A549 (cell line): ENCODE results near the gene FHIP2A. TPM values are rescaled to one million over a fixed set of nuclear protein-coding genes. Genes with fewer than 3 reads are reported as not detected.
"Not testable (repeated sequence)": the region's sequence is repeated elsewhere in the genome, so short reads cannot be mapped to it uniquely, and the experiment has no call there.

Source experiments
- ATAC-seq, 2 experiments: fragments of 200-7000 bp in 1 of 2; fragments of >200 bp in 1 of 2; cut with Nextera tagmentation in 1 of 2; cut with Tn5 transposase in 1 of 2; 3 replicates each; pipeline versions ENCODE4 v1.8.0 to v1.9.1; 2018 to 2020; ENCODE audit warnings: mild to moderate bottlenecking in 1 of 2, moderate library complexity in 1 of 2
- CTCF ChIA-PET: fragments of 300-600 bp; sonication (Branson Sonifier 250); formaldehyde crosslinking; extraction: SDS; loops from one replicate; lab custom pipeline; 2021; ENCODE audit warnings: antibody characterized with exemption, inconsistent platforms; lab: Yijun Ruan, JAX
- POLR2A ChIA-PET: fragments of 350-600 bp; formaldehyde crosslinking; extraction: SDS; loops from one replicate; lab custom pipeline; 2021; ENCODE audit warnings: antibody characterized with exemption, inconsistent platforms; lab: Yijun Ruan, JAX
- DNase-seq, 2 experiments: peaks; one replicate each; pipeline versions ENCODE4 v3.0.0 to v3.0.0-alpha.2; 2011 to 2016; ENCODE audit warnings: low read depth in 1 of 2, low spot score in 1 of 2
- FAIRE-seq: peaks from 2 replicates; lab custom pipeline; 2011; peaks lifted over from hg19 to GRCh38; lab: Jason Lieb, UNC
- H3K27ac ChIP-seq, 2 experiments: fragments of >200 bp; sonication (Bioruptor Twin); formaldehyde crosslinking; 3 replicates each; pipeline ENCODE4 v1.5.1; 2016 to 2017
- H3K4me1 ChIP-seq: fragments of >200 bp; sonication (Bioruptor Twin); formaldehyde crosslinking; 3 replicates; pipeline ENCODE4 v1.6.1; 2016
- H3K4me2 ChIP-seq: fragments of >200 bp; sonication (Bioruptor Twin); formaldehyde crosslinking; 3 replicates; pipeline ENCODE4 v1.6.1; 2016
- H3K4me3 ChIP-seq: fragments of >200 bp; sonication (Bioruptor Twin); formaldehyde crosslinking; 3 replicates; pipeline ENCODE4 v1.5.1; 2016
- H3K9me3 ChIP-seq: fragments of >200 bp; sonication (Bioruptor Twin); formaldehyde crosslinking; 3 replicates; pipeline ENCODE4 v1.6.1; 2016
- CBX2 ChIP-seq: fragments of 200-600 bp; sonication (generic); IDR thresholded peaks from 2 replicates; pipeline ENCODE4 v1.6.1; 2016; ENCODE audit warnings: low read depth, mild to moderate bottlenecking, borderline replicate concordance
- CBX8 ChIP-seq: fragments of 200-600 bp; sonication (generic); IDR thresholded peaks from 2 replicates; pipeline ENCODE4 v1.6.1; 2016
- CEBPB ChIP-seq, 2 experiments: fragments of >200 bp in 1 of 2; sonication (Bioruptor Twin) in 1 of 2; formaldehyde crosslinking in 1 of 2; IDR thresholded peaks; 2 replicates each; pipeline ENCODE4 v1.6.1; 2012 to 2016
- EHF ChIP-seq: fragments of 250-450 bp; sonication (Bioruptor Pico); IDR thresholded peaks from 2 replicates; pipeline ENCODE4 v1.5.0; 2020; ENCODE audit warnings: mild to moderate bottlenecking
- FOSB ChIP-seq: fragments of 250-450 bp; sonication (Bioruptor Pico); IDR thresholded peaks from 2 replicates; pipeline ENCODE4 v1.5.0; 2020; ENCODE audit warnings: mild to moderate bottlenecking, moderate library complexity
- FOSL2 ChIP-seq, 2 experiments: fragments of 450-650 bp in 1 of 2; fragments of >200 bp in 1 of 2; sonication (Bioruptor Twin) in 1 of 2; formaldehyde crosslinking; IDR thresholded peaks; 2 replicates each; pipeline versions ENCODE4 v1.5.0 to v1.6.1; 2016 to 2020; ENCODE audit warnings: mild to moderate bottlenecking in 1 of 2, moderate library complexity in 1 of 2
- GATA3 ChIP-seq: IDR thresholded peaks from 2 replicates; pipeline ENCODE4 v1.6.1; 2012; ENCODE audit warnings: borderline replicate concordance
- HOXB5 ChIP-seq: fragments of 250-450 bp; sonication (Bioruptor Pico); IDR thresholded peaks from 2 replicates; pipeline ENCODE4 v1.5.0; 2020; ENCODE audit warnings: mild to moderate bottlenecking, moderate library complexity
- JUN ChIP-seq, 2 experiments: fragments of >200 bp; sonication (Bioruptor Twin); formaldehyde crosslinking; IDR thresholded peaks; 2 replicates in 1 of 2; 3 replicates in 1 of 2; pipeline ENCODE4 v1.6.1; 2016 to 2017
- NPAS2 ChIP-seq: fragments of 250-450 bp; sonication (Bioruptor Pico); IDR thresholded peaks from 2 replicates; pipeline ENCODE4 v1.8.0; 2022; ENCODE audit warnings: mild to moderate bottlenecking, moderate library complexity, borderline replicate concordance
- PHF8 ChIP-seq: fragments of 200-600 bp; sonication (generic); IDR thresholded peaks from 2 replicates; pipeline ENCODE4 v1.6.1; 2016; ENCODE audit warnings: low read depth, mild to moderate bottlenecking, antibody characterized with exemption, moderate library complexity, borderline replicate concordance
- POLR2A ChIP-seq: IDR thresholded peaks from 2 replicates; pipeline ENCODE4 v1.6.1; 2012; ENCODE audit warnings: mild to moderate bottlenecking, low read length
- POLR2AphosphoS2 ChIP-seq: conservative IDR thresholded peaks from 2 replicates; pipeline ENCODE4 v1.6.1; 2012; ENCODE audit warnings: low read length, improper control_type of control experiment, inconsistent platforms
- ZFP36 ChIP-seq: fragments of 450-650 bp; IDR thresholded peaks from 2 replicates; pipeline ENCODE4 v1.6.1; 2014; ENCODE audit warnings: borderline replicate concordance; ENCODE audit not compliant: partially characterized antibody
- WGBS: methylation state at CpG from one replicate; pipeline ENCODE4 v1.1.6; 2017; ENCODE audit errors: missing lambda C conversion rate; 5-methylcytosine and 5-hydroxymethylcytosine counted together
- polyA plus RNA-seq, 4 experiments: library from polyadenylated mRNA; depleted of rRNA in 3 of 4; stranded (reverse); fragments of >200 nt; fragmentation: RNase III in 1 of 4; extraction: RNeasy Plus Mini Kit Qiagen cat#74134 plus additional on column Dnase treatment in 1 of 4; gene quantifications; 2 replicates in 3 of 4; 3 replicates in 1 of 4; pipeline ENCODE4 v1.2.3, GENCODE V29; 2011 to 2017
- TF ChIP-seq, protein P1 (sequence below): fragments of 250-450 bp; sonication (Bioruptor Pico); IDR thresholded peaks from 2 replicates; pipeline ENCODE4 v1.5.0; 2021; ENCODE audit warnings: mild to moderate bottlenecking, moderate library complexity, borderline replicate concordance

Gene FHIP2A
- polyA plus RNA-seq, 2 of the 4 experiments (the other 2 are of a cell fraction), result 8.9 to 18.4 TPM

DNA sequence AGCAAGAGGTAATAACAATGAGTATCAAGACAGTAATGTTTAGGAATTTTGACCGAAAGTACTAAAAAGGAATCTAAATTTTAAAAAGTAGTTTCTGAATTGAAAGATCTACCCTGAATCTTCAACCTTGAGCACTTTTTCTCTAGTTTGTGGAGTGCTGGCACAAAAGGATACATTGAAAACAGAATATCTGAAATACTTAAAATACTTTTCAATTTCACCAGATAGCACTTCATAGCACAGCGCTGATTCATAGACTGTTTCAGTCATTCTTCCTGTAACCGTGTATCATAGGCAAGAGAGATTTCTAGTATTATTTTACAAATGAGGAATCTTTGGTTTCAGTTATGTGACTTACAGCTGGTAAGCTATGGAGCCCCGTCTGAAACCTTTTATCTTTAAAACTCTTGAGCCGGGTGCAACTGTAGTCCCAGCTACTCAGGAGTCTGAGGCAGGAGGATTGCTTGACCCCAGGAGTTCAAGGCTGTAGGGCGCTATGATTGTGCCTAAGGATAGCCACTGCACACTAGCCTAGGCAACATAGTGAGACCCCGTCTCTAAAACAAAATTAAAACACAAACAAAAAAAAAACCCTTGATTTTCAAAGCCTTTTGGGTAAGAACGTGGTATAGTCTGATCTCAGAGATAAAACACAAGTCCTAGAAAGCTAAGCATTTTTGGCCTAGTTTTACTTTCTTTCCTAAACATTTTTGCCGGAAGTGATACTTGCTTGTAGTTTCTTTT lies 35.1 kb downstream of the FHIP2A start:
- H3K4me3 ChIP-seq, result no peak overlapping the region
- H3K9me3 ChIP-seq, result no peaks in the 10 kb centered on the region
- TF ChIP-seq FOSL2 (IDR thresholded peaks at IDR 0.05) (no peak), FOSL2 (CRISPR knock-in tag; IDR thresholded peaks at IDR 0.05) (0 out of 2 replicates have a peak, but pooled peaks have one; percentile 17), CBX2 (no peak), GATA3 (peak; percentile 12; the same call in 1 of the 2 replicates), CEBPB (IDR thresholded peaks at IDR 0.05) (peak in 1 of 2 experiments; percentile 18; a peak in 1 of 4 replicates)
- TF ChIP-seq, protein P1, sequence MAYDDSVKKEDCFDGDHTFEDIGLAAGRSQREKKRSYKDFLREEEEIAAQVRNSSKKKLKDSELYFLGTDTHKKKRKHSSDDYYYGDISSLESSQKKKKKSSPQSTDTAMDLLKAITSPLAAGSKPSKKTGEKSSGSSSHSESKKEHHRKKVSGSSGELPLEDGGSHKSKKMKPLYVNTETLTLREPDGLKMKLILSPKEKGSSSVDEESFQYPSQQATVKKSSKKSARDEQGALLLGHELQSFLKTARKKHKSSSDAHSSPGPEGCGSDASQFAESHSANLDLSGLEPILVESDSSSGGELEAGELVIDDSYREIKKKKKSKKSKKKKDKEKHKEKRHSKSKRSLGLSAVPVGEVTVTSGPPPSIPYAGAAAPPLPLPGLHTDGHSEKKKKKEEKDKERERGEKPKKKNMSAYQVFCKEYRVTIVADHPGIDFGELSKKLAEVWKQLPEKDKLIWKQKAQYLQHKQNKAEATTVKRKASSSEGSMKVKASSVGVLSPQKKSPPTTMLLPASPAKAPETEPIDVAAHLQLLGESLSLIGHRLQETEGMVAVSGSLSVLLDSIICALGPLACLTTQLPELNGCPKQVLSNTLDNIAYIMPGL (CRISPR knock-in tag), result no peak
- TF ChIP-seq, all 56 proteins: peak for 3
- FAIRE-seq, result no peak
- ChIA-PET CTCF (interaction anchor here (0.6 to 2.4 kb wide), 4 partner anchors 11 to 35 kb away, joined by 3 to 11 read pairs (median 4); partner anchors contain the start of gene FHIP2A), POLR2A (interaction anchor here (1.0 kb wide), 1 partner anchor 273 kb away, joined by 3 read pairs; no protein-coding TSS in a partner anchor)
- peak; percentile 75 to 91; a peak in 4 of 6 replicates for ATAC-seq
- peaks cover 41% of the 10 kb centered on the region for H3K4me1 ChIP-seq
- H3K4me2 ChIP-seq, result peak overlapping the region; percentile 68
- peak in 1 of 2 experiments; percentile 28 for DNase-seq
- H3K27ac ChIP-seq, result peak overlapping the region; percentile 57 to 82
- WGBS, result 53% methylated on average over 9 of the region's 9 CpGs

DNA sequence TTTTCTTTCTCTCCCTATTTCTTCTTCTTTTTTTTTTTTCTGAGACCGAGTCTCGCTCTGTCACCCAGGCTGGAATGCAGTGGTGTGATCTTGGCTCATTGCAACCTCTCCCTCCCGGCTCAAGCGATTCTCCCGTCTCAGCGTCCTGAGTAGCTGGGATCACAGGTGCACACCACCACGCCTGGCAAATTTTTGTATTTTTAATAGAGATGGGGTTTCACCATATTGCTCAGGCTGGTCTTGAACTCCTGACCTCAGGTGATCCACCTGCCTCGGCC lies 35.6 kb downstream of the FHIP2A start:
- ChIA-PET CTCF (interaction anchor here (0.6 to 2.4 kb wide), 4 partner anchors 11 to 36 kb away, joined by 3 to 11 read pairs (median 4); partner anchors contain the start of gene FHIP2A), POLR2A (interaction anchor here (1.0 kb wide), 1 partner anchor 273 kb away, joined by 3 read pairs; no protein-coding TSS in a partner anchor)
- WGBS, result 92% methylated on average over 8 of the region's 8 CpGs
- not testable (repeated sequence) for H3K9me3 ChIP-seq, FAIRE-seq, H3K4me3 ChIP-seq, DNase-seq, ATAC-seq
- Histone ChIP-seq H3K4me2 (peak overlapping the region; percentile 68), H3K4me1 (peaks cover 41% of the 10 kb centered on the region), H3K27ac (peak overlapping the region; percentile 57 to 82)

DNA sequence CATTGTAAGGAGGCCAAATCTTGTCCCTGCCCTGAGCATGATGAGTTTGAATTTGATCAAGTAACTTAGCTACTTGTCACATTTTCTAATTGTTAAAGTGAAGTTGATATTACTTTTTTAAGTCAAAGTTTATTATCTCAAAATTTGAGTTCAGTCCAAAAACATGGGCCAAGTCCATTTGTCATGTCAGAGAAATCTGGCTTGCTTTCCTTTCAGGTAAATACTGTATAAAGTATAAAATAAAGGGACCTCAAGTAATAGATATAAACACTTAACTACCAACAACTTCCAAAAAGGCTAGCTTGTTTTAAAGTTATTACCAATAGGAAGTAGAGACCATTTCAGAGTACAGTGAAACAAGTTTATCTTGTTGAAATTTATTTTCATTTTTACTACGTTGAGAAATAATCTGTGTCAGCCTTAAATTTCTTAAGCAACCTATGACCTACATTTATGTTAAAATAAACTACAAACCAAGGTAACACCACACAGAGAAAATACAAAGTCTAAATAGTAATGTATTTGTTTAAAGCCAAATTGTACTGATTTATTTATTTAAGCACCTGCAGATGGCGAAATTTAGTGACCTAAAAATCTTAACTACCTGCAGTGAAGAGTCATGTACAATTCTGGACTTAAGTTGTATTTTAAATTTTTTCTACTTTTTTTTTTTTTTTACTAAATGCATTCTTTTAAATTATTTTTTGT lies 36.5 kb downstream of the FHIP2A start:
- peaks cover 41% of the 10 kb centered on the region for H3K4me1 ChIP-seq
- ATAC-seq, result no peak
- CTCF ChIA-PET, result interaction anchor here (2.4 kb wide), 1 partner anchor 37 kb away, joined by 11 read pairs; the partner anchor contains the start of gene FHIP2A
- TF ChIP-seq POLR2A, result no peak
- no peak for TF ChIP-seq GATA3
- no peak for TF ChIP-seq PHF8
- TF ChIP-seq, all 56 proteins: peak for 0
- DNase-seq (no peak), FAIRE-seq (peak; percentile 63)
- Histone ChIP-seq H3K4me2 (no peak overlapping the region), H3K27ac (peak overlapping the region in 1 of 2 experiments; percentile 82; a peak in 1 of 6 replicates), H3K9me3 (no peaks in the 10 kb centered on the region), H3K4me3 (no peak overlapping the region)
- 66% methylated on average over 2 of the region's 2 CpGs for WGBS
- POLR2A ChIA-PET, result no interaction called here

- Histone ChIP-seq H3K27ac (no peak overlapping the region), H3K4me1 (peaks cover 41% of the 10 kb centered on the region), H3K4me2 (no peak overlapping the region), H3K9me3 (no peaks in the 10 kb centered on the region), H3K4me3 (no peak overlapping the region)
- DNase-seq (no peak), ATAC-seq (no peak), FAIRE-seq (no peak)
- CTCF ChIA-PET, result no interaction called here
- TF ChIP-seq EHF (CRISPR knock-in tag) (no peak), ZFP36 (no peak), HOXB5 (CRISPR knock-in tag) (no peak)
- POLR2A ChIA-PET, result no interaction called here
- WGBS, result 89% methylated on average over 7 of the region's 7 CpGs
Measured at GRCh38 chr10:114859222-114859621, 37.6 kb downstream of the FHIP2A start.

DNA sequence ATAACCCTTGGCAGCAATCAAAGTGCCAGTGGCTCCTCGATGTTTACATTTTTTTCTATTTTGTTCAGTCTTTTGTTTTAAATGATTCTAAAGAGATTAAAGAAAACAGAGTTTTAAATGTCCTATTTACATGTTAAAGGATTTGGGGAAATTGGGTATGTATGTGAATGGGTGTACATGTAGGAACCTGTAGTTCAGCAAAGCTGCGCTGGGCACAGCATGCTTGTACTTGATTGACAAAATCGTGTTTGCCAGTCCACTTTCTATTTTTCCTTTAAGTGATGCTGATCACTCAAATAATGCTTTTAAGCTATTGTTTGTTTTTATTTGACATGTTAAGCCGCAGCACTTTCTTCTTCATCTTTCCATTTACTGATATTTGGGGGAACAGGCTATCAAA lies 40.9 kb downstream of the FHIP2A start:
- CTCF ChIA-PET, result interaction anchor here (1.1 to 2.4 kb wide), 3 partner anchors 14 to 390 kb away, joined by 4 to 11 read pairs (median 5); no protein-coding TSS in a partner anchor
- DNase-seq (no peak), ATAC-seq (no peak), FAIRE-seq (no peak)
- Histone ChIP-seq H3K9me3 (no peaks in the 10 kb centered on the region), H3K27ac (no peak overlapping the region), H3K4me2 (no peak overlapping the region), H3K4me3 (no peak overlapping the region), H3K4me1 (peaks cover 10% of the 10 kb centered on the region)
- POLR2A ChIA-PET, result no interaction called here
- TF ChIP-seq POLR2AphosphoS2 (no peak), NPAS2 (no peak), JUN (IDR thresholded peaks at IDR 0.05) (no peak), EHF (CRISPR knock-in tag) (no peak), CBX8 (no peak), ZFP36 (no peak), FOSB (CRISPR knock-in tag) (no peak), HOXB5 (CRISPR knock-in tag) (no peak)
- TF ChIP-seq, protein P1 (CRISPR knock-in tag), result no peak
- WGBS, result 95% methylated on average over 4 of the region's 4 CpGs
